ENCODE results near the gene AK6. TPM values are rescaled to one million over a fixed set of nuclear protein-coding genes. Genes with fewer than 3 reads are reported as not detected.

Gene AK6
- total RNA-seq, 1 experiment from 2014 or later: 97.5 TPM

GRCh38 chr5:69315972-69316371, 53.3 kb downstream of the AK6 start:
- DNase-seq (ENCODE audit: low spot score): no peak
- no peaks in the 10 kb centered on the region for H3K9me3 ChIP-seq (ENCODE audit: low read depth, low read length, poor library complexity, severe bottlenecking)
- ChIA-PET POLR2A (ENCODE audit: low non-redundant PET) (no interaction called here), CTCF (interaction anchor here (0.6 kb wide), 1 partner anchor 92 kb away, joined by 3 read pairs; no protein-coding TSS in a partner anchor)
- intact Hi-C loops (cut with micrococcal nuclease; ENCODE audit: unreplicated experiment): no loop called here
- TF ChIP-seq EZH2 (IDR thresholded peaks at IDR 0.05; ENCODE audit: borderline replicate concordance, low read depth, low read length, poor library complexity, severe bottlenecking) (no peak), CTCF (conservative IDR thresholded peaks at IDR 0.05; ENCODE audit: low read depth, low read length) (no peak)
- no peaks in the 10 kb centered on the region for H3K36me3 ChIP-seq (ENCODE audit: insufficient read depth, low read length, poor library complexity, severe bottlenecking)
- H3K4me1 ChIP-seq (ENCODE audit: insufficient read depth, low read length, poor library complexity, severe bottlenecking): no peaks in the 10 kb centered on the region
- no peak overlapping the region for H3K27ac ChIP-seq (ENCODE audit: low read depth, low read length, poor library complexity, severe bottlenecking)
- BruUV-seq (replicated peaks): no TSS peak
- no peaks in the 10 kb centered on the region for H3K27me3 ChIP-seq (replicated peaks; ENCODE audit: insufficient read depth, low read depth, low read length, poor library complexity)
- H3K4me3 ChIP-seq (ENCODE audit: low read depth, low read length, poor library complexity, severe bottlenecking): no peak overlapping the region

GRCh38 chr5:69313428-69313827, 55.9 kb downstream of the AK6 start:
- Histone ChIP-seq H3K9me3 (ENCODE audit: low read depth, low read length, poor library complexity, severe bottlenecking) (no peaks in the 10 kb centered on the region), H3K36me3 (ENCODE audit: insufficient read depth, low read length, poor library complexity, severe bottlenecking) (no peaks in the 10 kb centered on the region), H3K27me3 (replicated peaks; ENCODE audit: insufficient read depth, low read depth, low read length, poor library complexity) (no peaks in the 10 kb centered on the region), H3K27ac (ENCODE audit: low read depth, low read length, poor library complexity, severe bottlenecking) (no peak overlapping the region), H3K4me3 (ENCODE audit: low read depth, low read length, poor library complexity, severe bottlenecking) (no peak overlapping the region), H3K4me1 (ENCODE audit: insufficient read depth, low read length, poor library complexity, severe bottlenecking) (no peaks in the 10 kb centered on the region)
- POLR2A ChIA-PET (ENCODE audit: low non-redundant PET): no interaction called here
- intact Hi-C loops (cut with micrococcal nuclease; ENCODE audit: unreplicated experiment): no loop called here
- no peak for DNase-seq (ENCODE audit: low spot score)
- TF ChIP-seq CTCF (conservative IDR thresholded peaks at IDR 0.05; ENCODE audit: low read depth, low read length) (no peak), EZH2 (IDR thresholded peaks at IDR 0.05; ENCODE audit: borderline replicate concordance, low read depth, low read length, poor library complexity, severe bottlenecking) (no peak)
- no TSS peak for BruUV-seq (replicated peaks)
- CTCF ChIA-PET: interaction anchor here (0.6 kb wide), 1 partner anchor 22 kb away, joined by 5 read pairs; no protein-coding TSS in a partner anchor

- ChIA-PET POLR2A (ENCODE audit: low non-redundant PET) (no interaction called here), CTCF (no interaction called here)
- BruUV-seq (replicated peaks): no TSS peak
- DNase-seq (ENCODE audit: low spot score): no peak
- Histone ChIP-seq H3K36me3 (ENCODE audit: insufficient read depth, low read length, poor library complexity, severe bottlenecking) (no peaks in the 10 kb centered on the region), H3K4me1 (ENCODE audit: insufficient read depth, low read length, poor library complexity, severe bottlenecking) (no peaks in the 10 kb centered on the region), H3K27me3 (replicated peaks; ENCODE audit: insufficient read depth, low read depth, low read length, poor library complexity) (no peaks in the 10 kb centered on the region), H3K27ac (ENCODE audit: low read depth, low read length, poor library complexity, severe bottlenecking) (no peak overlapping the region), H3K4me3 (ENCODE audit: low read depth, low read length, poor library complexity, severe bottlenecking) (no peak overlapping the region), H3K9me3 (ENCODE audit: low read depth, low read length, poor library complexity, severe bottlenecking) (no peaks in the 10 kb centered on the region)
- intact Hi-C loops (cut with micrococcal nuclease; ENCODE audit: unreplicated experiment): no loop called here
- TF ChIP-seq EZH2 (IDR thresholded peaks at IDR 0.05; ENCODE audit: borderline replicate concordance, low read depth, low read length, poor library complexity, severe bottlenecking) (no peak), CTCF (conservative IDR thresholded peaks at IDR 0.05; ENCODE audit: low read depth, low read length) (no peak)
These were observed 56.7 kb downstream of the AK6 start for GRCh38 chr5:69312459-69313160.

Data from A673 (cell line).